Measurements from ENCODE around the gene HBD.
"Not testable (repeated sequence)": the region's sequence is repeated elsewhere in the genome, so short reads cannot be mapped to it uniquely, and the experiment has no call there.

The HBD gene

DNA sequence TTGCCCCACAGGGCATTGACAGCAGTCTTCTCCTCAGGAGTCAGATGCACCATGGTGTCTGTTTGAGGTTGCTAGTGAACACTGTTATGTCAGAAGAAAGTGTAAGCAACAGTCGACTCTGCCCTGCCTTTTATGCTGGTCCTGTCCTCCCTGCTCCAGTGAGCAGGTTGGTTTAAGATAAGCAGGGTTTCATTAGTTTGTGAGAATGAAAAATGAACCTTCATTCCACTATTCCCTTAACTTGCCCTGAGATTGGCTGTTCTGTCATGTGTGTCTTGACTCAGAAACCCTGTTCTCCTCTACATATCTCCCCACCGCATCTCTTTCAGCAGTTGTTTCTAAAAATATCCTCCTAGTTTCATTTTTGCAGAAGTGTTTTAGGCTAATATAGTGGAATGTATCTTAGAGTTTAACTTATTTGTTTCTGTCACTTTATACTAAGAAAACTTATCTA, at the start of gene HBD:
HBD (minus strand) TSS at position 103 of the 454 bp plus-strand sequence; CDS start at position 53, 50 bp downstream.
- DNase-seq (ENCODE audit: low read depth in 3 of 3, low spot score in 1 of 3) = no peak

DNA sequence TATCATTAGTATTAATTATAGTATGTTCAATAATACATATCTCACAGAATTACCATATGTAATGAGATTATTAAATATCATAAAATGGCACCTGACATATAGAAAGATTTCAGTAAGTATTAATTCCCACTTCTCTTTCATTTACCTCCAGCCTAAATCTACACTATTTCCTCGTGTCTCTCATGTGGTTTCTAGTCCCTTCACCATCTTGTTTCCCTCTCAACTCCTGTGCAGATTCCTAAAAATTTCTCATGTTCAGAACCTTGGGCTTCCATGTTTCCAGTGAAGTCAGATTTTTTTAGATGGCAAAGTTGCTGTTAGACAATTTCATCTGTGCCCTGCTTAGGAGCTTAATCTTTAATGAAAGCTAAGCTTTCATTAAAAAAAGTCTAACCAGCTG, 49.6 kb upstream of the HBD start:
- no peak for DNase-seq (ENCODE audit: low read depth in 3 of 3, low spot score in 1 of 3)

DNA sequence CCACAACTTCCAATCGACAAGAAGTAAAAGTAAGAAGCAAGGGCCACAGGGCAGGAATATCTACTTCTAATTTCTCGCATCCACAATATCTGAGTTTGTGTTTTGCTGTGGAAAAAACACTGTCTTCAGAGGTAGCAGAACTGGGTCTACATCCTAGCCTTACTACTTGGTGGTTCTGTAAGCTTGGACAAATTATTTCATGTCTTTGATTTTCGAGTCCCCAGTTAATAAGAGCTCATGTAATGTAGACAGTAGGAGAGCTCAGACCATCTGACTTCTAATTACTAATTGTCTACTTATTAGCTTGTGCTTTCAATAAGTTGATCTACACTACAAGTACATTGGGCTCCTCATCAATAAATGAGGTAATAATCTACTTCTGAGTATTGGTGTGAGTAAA, 48.8 kb upstream of the HBD start:
- no peak for DNase-seq (ENCODE audit: low read depth in 3 of 3, low spot score in 1 of 3)

DNA sequence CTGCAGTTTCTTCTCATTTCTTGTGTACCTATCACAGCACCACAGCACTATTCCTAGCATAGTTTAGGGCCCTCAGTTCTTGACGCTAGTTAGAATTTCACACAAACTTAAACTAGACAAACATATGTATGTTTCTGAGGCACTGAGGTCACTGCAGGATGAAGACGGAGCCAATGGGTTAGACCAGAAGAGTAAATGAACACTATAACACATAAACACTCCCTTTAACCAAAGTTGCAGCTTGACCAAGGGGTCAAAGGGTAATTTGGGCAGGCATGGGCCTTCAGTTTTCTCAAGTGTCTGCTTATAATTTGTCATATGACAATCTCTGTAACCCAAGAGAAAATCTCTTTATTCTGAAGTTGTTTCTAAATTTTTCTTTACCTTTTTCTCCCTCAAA, 48.3 kb upstream of the HBD start:
- DNase-seq (ENCODE audit: low read depth in 3 of 3, low spot score in 1 of 3) = no peak

GRCh38 chr11:5281596-5281995, 47.3 kb upstream of the HBD start:
- no peak for DNase-seq (ENCODE audit: low read depth in 3 of 3, low spot score in 1 of 3)

DNA sequence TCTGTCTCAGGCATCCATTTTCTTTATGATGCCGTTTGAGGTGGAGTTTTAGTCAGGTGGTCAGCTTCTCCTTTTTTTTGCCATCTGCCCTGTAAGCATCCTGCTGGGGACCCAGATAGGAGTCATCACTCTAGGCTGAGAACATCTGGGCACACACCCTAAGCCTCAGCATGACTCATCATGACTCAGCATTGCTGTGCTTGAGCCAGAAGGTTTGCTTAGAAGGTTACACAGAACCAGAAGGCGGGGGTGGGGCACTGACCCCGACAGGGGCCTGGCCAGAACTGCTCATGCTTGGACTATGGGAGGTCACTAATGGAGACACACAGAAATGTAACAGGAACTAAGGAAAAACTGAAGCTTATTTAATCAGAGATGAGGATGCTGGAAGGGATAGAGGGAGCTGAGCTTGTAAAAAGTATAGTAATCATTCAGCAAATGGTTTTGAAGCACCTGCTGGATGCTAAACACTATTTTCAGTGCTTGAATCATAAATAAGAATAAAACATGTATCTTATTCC, 46.4 kb upstream of the HBD start:
- no peak for DNase-seq (ENCODE audit: low read depth in 3 of 3, low spot score in 1 of 3)

DNA sequence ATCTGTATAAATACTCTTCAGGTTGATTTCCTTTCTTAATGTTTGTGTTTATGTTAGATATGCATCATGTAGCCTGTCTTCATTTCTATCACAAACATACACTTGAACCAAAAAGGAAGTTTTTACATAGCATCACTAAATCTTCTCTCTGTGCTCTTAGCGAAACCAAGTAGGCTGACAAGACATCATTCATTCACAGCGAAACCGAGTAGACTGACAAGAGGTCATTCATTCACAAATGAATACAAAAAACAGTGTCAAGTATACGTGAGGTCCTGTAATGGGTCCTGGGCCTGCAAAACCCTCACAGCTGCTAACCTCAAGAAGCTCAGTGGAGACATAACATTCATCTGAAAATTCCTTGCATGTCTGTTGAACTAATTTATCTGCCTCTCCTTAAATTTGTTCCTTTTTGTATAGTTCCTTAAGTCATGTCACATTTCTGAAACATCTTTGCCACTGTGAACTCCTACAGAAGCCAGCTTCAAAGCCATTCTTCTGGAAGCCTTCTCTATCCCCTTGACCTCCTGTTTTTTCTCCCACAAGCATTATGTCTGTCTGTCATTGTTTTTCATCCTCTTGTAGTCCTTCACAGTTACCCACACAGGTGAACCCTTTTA, 45.3 kb upstream of the HBD start:
- DNase-seq (ENCODE audit: low read depth in 3 of 3, low spot score in 1 of 3) = no peak

DNA sequence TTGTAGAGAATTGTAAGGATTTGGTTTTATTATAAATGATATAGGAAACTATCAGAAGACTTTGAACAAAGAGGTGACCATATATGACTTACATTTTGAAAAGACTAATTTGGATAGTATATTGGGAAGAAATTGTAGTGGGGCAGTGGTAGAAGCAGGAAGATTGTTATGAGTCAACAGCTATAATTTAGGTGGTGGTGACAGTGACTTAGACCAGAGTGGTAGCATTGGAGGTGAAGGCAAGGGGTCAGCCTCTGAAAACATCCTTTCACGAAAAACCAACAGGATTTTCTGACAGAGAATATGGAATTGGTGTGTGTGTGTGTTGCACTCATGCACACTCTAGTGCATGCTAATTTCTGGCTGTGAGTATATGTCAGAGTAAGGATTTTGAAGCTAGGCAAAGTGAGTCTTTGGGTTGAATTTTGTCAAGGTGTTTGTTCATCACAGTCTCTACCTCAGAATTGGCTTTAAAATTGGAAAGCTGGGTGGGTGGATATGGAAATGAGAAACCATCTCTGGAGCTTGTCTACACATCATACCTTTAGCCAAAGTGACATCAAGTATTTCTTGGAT, 43.6 kb upstream of the HBD start:
- DNase-seq (ENCODE audit: low read depth in 3 of 3, low spot score in 1 of 3) = no peak

DNA sequence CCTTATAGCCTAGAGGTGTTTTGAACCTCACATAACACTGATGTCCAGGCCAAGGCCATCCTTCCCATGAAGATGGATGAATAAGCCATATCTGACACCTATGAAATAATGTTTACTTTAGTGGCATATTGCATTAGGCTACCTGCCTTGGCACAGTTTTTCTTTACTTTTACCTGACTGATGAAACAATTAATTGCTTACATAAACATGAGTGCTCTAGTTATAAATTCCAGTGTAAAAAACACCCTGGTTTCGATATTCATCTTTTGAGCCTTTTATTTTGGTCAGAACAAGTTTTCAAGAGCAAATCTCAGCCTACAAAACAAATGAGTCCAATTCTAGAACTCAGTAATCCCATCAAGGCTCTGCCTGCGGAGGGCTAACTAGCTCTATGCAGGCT, 42.4 kb upstream of the HBD start:
- DNase-seq (ENCODE audit: low read depth in 3 of 3, low spot score in 1 of 3) = no peak

DNA sequence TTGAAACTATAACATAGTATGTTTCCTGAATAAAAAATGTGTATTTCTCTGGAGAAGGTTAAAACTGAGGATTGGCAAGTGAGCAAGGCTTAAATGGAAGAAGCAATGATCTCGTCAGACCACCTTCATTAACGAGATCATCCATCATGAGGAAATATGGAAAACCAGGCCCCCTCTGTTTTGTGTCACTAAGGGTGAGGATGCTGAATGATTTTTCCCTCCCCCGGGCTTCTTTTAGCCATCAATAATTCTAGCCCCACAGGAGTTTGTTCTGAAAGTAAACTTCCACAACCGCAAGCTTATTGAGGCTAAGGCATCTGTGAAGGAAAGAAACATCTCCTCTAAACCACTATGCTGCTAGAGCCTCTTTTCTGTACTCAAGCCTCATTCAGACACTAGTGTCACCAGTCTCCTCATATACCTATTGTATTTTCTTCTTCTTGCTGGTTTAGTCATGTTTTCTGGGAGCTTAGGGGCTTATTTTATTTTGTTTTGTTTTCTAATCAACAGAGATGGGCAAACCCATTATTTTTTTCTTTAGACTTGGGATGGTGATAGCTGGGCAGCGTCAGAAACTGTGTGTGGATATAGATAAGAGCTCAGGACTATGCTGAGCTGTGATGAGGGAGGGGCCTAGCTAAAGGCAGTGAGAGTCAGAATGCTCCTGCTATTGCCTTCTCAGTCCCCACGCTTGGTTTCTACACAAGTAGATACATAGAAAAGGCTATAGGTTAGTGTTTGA, 41.3 kb upstream of the HBD start:
- no peak for DNase-seq (ENCODE audit: low read depth in 3 of 3, low spot score in 1 of 3)

GRCh38 chr11:5274395-5274794, 40.1 kb upstream of the HBD start:
- no peak for DNase-seq (ENCODE audit: low read depth in 3 of 3, low spot score in 1 of 3)

DNA sequence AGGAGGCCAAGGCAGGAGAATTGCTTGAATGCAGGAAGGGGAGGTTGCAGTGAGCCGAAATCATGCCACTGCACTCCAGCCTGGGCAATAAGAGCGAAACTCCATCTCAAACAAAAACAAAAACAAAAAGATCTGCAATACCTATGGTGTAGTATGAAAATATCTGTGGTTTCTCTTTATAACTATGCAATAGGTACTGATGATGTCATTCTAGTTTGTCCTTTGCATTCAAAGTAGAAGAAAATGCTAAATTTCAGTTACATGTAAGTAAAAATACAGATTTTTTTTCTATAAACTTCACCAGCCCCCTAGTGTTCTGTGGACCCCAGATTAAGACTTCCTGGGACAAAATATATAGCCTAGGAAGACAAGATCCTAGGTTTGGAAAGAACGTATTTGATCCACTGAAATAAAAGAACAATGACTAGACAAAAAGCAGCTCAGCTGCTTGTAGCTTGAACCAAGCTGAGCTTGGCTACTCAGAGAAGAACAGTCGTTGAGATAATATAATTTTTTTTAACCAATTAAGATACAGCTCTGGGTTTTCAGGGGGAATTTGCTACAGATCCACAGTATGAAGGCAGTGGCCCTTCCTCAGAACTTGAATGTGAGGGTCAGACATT, 38.2 kb upstream of the HBD start:
- no peak for DNase-seq (ENCODE audit: low read depth in 3 of 3, low spot score in 1 of 3)

DNA sequence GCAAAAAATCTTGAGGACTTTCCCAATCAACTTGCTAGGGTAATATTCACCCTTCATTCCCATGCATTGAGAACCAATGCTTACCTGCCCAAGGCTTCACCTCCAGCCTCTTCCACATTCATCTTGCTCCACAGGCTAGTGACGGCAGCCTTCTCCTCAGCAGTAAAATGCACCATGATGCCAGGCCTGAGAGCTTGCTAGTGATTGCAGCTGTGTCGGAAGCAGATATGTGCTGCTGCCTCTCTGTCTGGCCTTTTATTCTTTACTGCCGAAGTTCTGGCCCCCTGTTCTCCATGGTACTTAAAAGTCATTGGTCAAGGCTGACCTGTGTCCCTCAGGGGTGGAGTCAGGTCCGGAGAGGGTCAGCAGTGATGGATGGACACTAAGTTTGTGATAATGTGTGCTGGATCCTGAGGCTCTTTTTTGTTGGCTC, 35.4 kb upstream of the HBD start, which contains the start of gene HBE1:
HBE1 (minus strand) TSS at position 231 of the 433 bp plus-strand sequence; CDS start at position 176, 55 bp downstream.
- no peak for DNase-seq (ENCODE audit: low read depth in 3 of 3, low spot score in 1 of 3)

GRCh38 chr11:5267033-5267563, 32.8 kb upstream of the HBD start:
- DNase-seq (ENCODE audit: low read depth in 3 of 3, low spot score in 1 of 3) = no peak

- no peak for DNase-seq (ENCODE audit: low read depth in 3 of 3, low spot score in 1 of 3)
Measured at GRCh38 chr11:5266609-5267008, 32.3 kb upstream of the HBD start.

- DNase-seq (ENCODE audit: low read depth in 3 of 3, low spot score in 1 of 3) = no peak
Measured at GRCh38 chr11:5265832-5266231, 31.5 kb upstream of the HBD start.

- no peak for DNase-seq (ENCODE audit: low read depth in 3 of 3, low spot score in 1 of 3)
Measured at GRCh38 chr11:5258543-5259262, 24.4 kb upstream of the HBD start.

DNA sequence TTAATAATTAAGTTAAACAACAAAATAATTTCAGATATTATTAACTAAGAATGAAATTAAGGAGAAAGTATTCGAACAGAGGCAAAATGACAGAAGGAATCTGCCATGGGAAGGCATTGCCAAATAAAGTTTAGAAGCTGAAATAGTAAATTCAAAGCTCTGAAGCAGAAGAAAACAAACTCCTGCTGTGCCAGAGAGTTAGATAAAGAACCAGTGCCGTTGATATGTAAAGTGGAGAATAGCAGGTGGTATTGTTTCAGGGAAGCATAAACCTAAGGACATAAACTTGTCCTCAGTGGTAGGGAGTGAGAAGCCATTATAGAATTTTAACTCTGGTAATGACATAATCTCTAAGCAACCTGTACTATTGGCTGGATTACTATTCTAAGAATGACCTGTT, 23.0 kb upstream of the HBD start:
- no peak for DNase-seq (ENCODE audit: low read depth in 3 of 3, low spot score in 1 of 3)

DNA sequence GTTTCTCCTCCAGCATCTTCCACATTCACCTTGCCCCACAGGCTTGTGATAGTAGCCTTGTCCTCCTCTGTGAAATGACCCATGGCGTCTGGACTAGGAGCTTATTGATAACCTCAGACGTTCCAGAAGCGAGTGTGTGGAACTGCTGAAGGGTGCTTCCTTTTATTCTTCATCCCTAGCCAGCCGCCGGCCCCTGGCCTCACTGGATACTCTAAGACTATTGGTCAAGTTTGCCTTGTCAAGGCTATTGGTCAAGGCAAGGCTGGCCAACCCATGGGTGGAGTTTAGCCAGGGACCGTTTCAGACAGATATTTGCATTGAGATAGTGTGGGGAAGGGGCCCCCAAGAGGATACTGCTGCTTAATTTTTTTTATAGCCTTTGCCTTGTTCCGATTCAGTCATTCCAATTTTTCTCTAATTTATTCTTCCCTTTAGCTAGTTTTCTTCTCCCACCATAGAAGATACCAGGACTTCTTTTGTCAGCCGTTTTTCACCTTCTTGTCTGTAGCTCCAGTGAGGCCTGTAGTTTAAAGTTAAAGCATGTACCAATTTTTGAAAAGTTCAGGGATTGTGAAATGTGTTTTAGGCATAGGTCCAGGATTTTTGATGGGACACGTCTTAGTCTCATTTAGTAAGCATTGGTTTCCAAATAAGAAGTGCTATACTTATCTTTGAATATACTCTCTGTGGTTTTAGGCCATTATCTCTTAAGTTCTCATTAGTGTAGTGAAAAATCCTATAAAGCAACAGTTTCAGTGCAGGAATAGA, 20.5 kb upstream of the HBD start, which contains the start of gene HBG2:
HBG2 (minus strand) TSS at position 136 of the 768 bp plus-strand sequence; CDS start at position 83, 53 bp downstream.
- DNase-seq (ENCODE audit: low read depth in 3 of 3, low spot score in 1 of 3) = not testable (repeated sequence)

DNA sequence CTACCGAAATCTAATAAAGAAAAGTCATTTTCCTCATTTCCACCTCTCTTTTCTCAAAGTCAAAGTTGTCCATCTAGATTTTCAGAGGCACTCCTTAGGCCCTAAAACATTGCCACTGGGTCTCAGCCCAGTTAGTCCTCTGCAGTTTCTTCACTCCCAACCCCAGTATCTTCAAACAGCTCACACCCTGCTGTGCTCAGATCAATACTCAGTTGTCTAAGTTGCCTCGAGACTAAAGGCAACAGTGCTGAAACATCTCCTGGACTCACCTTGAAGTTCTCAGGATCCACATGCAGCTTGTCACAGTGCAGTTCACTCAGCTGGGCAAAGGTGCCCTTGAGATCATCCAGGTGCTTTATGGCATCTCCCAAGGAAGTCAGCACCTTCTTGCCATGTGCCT, 19.7 kb upstream of the HBD start:
- DNase-seq (ENCODE audit: low read depth in 3 of 3, low spot score in 1 of 3) = not testable (repeated sequence)
